NK-92 (cell line): ENCODE data around the gene TSPEAR.

ENCODE experiments used
- DNase-seq: peaks from one replicate; lab custom pipeline; 2025; ENCODE audit not compliant: unreplicated experiment; lab: John Stamatoyannopoulos, UW

TSPEAR gene

DNA sequence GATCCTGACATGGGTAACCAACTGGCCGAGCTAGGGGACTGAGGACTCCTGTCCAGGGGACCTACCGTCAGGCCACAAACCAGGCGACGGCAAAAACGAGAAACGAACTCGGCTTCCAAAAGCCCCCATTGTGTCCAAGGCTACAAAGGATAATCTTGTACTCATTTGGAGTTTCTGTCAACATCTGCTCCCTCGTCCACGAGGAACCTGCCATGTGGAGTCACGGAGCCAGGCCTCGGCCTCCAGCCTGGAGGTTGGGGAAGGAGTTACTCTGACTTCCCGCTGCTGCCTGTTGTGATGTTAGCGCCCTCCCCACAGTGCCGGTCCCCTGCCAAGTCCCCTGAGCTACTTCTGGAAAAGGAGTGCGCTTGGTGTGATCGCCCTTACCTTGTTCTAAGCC, 178.7 kb downstream of the TSPEAR start:
- DNase-seq, result no peak

DNA sequence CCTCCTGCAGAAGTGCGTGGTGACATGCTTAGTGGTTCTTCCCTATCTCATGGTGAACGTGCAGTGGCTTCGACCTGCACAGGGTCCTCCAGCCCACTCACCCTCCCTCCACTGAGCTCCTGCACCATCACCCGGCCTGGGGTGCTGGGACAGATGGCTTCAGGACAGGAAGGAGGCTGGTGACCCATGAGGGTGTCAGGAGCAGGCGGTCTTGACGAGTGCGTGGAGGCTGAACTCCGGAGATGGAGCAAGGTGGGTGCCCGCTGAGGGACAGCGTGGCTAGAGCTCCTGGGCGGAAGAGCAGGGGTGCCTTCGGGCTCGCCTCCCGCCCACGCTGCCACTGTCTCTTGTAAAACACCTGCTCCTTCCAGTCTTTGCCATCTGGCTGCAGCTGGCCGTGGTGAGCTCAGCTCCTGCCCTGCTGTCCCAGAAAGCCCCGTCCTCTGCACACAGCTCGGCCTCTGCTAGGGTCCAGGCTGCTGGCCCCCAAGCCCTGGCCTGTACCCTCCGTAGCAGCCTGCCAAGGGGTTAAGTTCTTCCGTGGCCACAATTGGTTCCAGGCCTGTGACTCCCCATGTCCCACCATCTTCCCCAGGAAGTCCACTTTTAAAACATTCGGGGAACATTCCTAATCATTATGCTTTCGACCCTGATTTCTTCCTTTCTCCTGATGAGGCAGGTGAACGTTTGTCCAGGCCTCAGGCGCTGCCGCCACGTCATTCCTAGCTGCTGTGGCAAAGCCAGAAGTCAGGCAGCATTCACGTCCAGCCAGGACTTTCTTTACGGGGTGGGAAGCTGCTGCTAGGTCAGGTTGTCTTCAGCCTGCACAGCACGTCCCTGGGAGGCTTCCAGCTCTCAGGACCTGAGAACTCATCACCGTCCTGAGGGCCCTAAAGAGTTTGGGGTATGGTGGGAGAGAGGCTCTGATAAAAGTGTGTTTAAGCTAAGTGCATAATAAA, 179.5 kb downstream of the TSPEAR start:
- DNase-seq, result no peak

DNA sequence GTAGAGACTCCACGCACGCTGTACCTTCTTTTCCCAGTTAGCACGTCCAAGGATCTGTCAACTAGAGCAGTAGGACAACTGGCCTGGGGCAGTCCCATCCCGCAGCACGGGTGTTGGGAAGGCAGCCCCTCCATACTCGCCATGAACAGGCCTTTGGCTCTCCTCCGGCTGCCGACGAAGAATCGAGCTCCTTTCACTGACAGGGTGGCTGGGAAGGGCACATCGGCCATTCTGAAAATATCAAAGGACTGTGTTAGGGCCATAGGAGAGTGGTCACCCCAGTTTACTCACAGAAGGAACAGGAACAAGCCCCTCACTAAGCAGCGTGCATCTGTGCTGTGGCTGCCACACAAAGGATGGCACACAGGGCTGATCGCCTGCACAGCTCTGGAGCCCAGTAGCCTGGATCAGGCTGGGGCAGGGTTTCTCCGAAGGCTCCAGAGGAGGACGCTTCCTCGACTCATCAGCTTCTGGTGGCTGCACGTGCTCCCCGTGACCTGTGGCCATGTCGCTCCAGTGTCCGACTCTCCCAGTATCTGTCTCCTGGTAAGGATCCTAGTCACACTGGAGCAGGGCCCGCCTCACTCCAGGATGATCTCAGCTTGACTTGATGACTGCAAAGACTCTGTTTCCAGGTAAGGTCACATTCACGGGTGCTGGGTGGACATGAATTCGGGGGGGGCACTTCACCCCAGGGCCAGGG, 180.3 kb downstream of the TSPEAR start:
- no peak for DNase-seq

DNA sequence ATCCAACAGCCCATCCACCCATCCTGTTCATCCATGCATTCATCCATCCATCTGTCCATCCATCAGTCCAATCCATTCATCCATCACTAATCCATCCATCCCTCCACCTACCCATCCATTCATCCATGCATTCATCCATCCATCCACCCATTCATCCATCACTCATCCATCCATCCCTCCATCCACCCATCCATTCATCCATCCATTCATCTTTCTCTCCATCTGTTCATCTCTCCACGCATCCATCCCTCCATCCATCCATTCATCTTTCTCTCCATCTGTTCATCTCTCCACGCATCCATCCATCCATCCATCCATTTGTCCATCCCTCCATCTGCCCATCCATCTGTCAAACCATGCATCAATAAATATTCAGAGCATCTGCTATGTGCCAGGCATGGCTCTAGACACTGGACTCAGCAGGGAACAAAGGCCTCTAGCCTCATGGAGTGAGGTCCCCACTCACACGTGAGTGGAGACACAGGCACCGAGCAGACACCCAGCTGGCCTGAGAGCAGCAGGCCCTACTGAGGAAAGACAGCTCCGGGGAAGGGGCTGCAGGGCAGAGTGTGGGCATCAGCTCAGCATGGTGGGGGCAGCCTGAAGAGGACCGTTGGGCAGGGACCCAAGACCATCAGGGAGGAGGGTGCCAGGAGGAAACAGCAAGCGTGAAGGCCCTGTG, 181.0 kb downstream of the TSPEAR start:
- no peak for DNase-seq

GRCh38 chr21:44529503-44530125, 181.8 kb downstream of the TSPEAR start:
- no peak for DNase-seq

- DNase-seq, result no peak
These were observed 182.4 kb downstream of the TSPEAR start for GRCh38 chr21:44529011-44529421.

DNA sequence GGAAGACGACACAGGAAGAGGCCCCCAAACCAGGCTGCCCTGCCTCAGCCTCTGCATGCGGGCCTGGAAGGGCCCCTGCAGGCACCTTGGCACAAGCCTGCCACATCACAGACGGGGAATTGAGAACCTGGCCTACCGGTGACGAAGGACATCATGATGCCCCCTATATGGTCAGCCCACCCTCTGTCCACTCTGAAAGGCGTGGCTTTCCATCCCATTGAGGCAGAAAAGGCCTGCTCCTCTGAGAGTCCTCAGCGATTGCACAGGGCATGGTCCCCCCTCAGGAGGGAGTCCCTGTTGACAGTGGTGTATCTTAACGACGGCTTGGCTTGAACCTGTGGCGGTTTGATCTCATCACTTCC, 182.8 kb downstream of the TSPEAR start:
- DNase-seq, result no peak

DNA sequence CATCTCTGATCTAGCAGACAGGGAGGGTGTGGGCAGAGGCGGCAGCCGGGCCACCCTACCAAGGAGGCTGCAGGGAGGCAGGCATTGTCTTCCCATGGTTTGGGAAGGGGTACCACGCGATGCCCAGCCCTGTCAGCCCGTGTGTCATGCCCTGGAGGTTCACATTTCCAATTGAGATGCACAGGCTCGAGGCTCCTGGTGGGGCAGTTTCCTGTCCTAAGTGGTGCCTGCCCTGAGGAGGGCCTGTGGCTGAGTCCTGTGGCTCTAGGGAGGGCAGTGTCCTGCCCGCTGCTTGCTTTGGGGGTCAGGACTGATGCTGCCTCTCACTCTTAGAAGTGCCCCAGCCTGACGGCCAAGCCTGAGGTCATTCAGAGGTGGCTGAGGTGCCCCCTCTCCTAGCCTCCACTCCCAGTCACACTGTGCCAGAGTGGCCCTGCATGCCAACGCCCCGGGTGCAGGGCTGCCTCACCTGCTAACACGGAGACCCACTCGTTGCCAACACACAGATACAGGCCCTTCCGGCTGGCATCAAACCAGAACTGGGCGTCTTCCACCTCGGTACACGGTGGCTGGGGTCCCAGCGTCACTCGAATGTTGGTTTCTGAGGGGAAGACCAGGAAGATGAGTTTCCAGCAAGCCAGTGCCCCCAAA, 183.3 kb downstream of the TSPEAR start:
- no peak for DNase-seq

- no peak for DNase-seq
These were observed 184.0 kb downstream of the TSPEAR start for GRCh38 chr21:44527156-44527982.

GRCh38 chr21:44526096-44526997, 185.0 kb downstream of the TSPEAR start:
- no peak for DNase-seq

- DNase-seq, result no peak
These were observed 185.8 kb downstream of the TSPEAR start for GRCh38 chr21:44525391-44526095.

DNA sequence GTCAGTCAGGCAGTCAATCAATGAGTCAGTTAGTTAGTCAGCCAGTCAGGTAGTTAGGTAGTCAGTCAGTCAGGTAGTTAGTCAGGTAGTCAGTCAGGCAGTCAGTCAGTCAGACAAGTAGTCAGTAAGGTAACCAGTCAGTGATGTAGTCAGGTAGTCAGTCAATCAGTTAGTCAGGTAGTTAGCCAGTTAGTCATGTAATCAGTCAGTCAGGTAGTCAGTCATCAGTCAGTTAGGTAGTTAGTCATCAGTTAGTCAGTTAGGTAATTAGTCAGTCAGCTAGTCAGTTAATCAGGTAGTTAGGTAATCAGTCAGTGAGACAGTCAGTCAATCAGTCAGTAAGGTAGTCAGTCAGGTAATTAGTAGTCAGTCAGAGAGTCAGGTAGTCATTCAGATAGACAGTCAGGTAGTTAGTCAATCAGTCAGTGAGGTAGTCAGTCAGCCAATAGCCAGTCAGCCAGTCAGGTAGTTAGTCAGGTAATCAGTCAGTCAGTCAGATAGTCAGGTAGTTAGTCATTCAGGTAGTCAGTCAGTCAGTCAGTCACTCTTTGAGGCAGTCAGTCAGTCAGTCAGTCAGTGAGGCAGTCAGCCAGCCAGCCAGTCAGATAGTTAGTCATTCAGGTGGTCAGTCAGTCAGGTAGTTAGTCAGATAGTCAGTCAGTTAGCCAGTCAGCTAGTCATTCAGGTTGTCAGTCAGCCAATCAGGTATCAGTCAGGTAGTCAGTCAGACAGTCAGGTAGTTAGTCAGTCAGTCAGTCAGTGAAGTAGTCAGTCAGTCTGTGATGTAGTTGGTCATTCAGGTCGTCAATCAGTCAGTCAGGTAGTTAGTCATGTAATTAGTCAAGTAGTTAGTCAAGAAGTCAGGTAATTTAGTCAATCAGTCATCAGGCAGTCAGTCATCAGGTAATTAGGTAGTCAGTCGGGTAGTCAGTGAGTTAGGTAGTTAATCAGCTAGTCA, 186.7 kb downstream of the TSPEAR start:
- DNase-seq, result no peak

- DNase-seq, result no peak
These were observed 187.6 kb downstream of the TSPEAR start for GRCh38 chr21:44523567-44524413.

DNA sequence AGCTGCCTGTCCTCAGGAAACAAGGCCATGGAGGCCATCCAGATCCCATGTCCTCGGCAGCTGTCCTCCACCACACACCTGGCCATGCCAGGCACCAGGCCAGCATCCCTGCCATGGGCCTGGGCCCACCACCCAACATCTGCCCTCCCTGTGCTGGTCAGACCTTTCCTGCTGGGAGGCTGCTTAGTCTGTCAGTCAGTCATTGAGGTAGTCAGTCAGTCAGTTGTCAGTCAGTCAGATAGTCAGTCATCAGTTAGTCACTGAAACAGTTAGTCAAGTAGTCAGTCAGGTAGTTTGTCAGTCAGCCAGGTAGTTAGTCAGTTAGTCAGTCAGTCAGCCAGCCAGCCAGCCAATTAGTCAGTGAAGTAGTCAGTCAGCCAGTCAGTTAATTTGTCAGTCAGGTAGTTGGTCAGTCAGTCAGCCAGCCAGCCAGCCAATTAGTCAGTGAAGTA, 188.6 kb downstream of the TSPEAR start:
- DNase-seq, result no peak

DNA sequence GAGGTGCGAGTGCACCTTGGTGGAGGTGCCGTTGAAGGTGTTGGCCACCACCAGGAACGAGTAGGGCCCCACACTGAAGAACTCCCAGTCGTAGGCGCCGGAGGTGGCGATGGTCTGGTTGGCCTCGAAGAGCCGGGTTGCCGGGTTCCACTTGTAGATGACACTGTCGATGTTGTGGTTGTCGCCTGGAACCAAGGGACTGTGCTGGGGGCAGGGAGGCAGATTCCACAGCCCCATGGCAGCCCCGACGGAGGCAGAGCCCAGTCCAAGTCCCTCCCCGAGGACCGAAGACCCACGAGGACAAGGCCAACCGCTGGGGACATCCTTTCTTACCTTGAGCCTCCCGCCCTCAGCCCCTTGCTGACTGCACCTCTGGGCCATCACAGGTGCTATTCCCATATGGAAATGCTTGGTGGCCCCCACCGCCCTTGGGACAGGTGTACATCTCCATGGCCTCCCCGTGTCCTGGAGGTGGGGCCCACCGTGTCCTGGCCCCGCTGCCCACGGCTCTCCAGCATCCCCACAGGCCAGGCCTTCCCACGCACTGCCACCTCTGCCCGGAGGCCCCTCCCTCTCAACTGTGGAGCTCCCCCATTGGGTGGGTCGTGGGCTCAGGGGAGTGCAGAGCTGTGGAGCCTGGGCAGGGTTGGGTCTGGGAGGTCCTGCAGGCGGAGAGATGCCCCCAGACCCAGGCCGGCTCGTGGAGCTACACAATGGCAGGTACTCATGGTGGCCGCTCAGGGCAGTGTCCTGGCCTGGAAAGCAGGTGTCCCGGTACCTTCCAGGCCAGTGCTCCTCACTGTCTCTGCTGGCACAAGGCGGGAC, 189.2 kb downstream of the TSPEAR start:
- DNase-seq, result no peak
